ENCODE results near the gene CPNE4. TPM values are rescaled to one million over a fixed set of nuclear protein-coding genes. Genes with fewer than 3 reads are reported as not detected.

The CPNE4 gene
- total RNA-seq, 1 experiment from 2014 or later = 5.7 TPM

- H3K4me3 ChIP-seq (ENCODE audit: low read depth, low read length, poor library complexity, severe bottlenecking) = no peak overlapping the region
- no peaks in the 10 kb centered on the region for H3K9me3 ChIP-seq (ENCODE audit: low read depth, low read length, poor library complexity, severe bottlenecking)
- no TSS peak for BruUV-seq (replicated peaks)
- H3K36me3 ChIP-seq (ENCODE audit: insufficient read depth, low read length, poor library complexity, severe bottlenecking) = no peaks in the 10 kb centered on the region
- H3K27me3 ChIP-seq (replicated peaks; ENCODE audit: insufficient read depth, low read depth, low read length, poor library complexity) = no peaks in the 10 kb centered on the region
- no peak overlapping the region for H3K27ac ChIP-seq (ENCODE audit: low read depth, low read length, poor library complexity, severe bottlenecking)
- DNase-seq (ENCODE audit: low spot score) = peak; percentile 39
- POLR2A ChIA-PET (ENCODE audit: low non-redundant PET) = no interaction called here
- intact Hi-C loops (cut with micrococcal nuclease; ENCODE audit: unreplicated experiment) = no loop called here
- CTCF ChIA-PET = no interaction called here
- peaks cover 30% of the 10 kb centered on the region for H3K4me1 ChIP-seq (ENCODE audit: insufficient read depth, low read length, poor library complexity, severe bottlenecking)
- TF ChIP-seq CTCF (conservative IDR thresholded peaks at IDR 0.05; ENCODE audit: low read depth, low read length) (no peak), EZH2 (IDR thresholded peaks at IDR 0.05; ENCODE audit: borderline replicate concordance, low read depth, low read length, poor library complexity, severe bottlenecking) (no peak)
Measured at GRCh38 chr3:131840156-131840797, 194.5 kb downstream of the CPNE4 start.

- H3K4me3 ChIP-seq (ENCODE audit: low read depth, low read length, poor library complexity, severe bottlenecking) = no peak overlapping the region
- intact Hi-C loops (cut with micrococcal nuclease; ENCODE audit: unreplicated experiment) = no loop called here
- H3K4me1 ChIP-seq (ENCODE audit: insufficient read depth, low read length, poor library complexity, severe bottlenecking) = peaks cover 17% of the 10 kb centered on the region
- no peaks in the 10 kb centered on the region for H3K9me3 ChIP-seq (ENCODE audit: low read depth, low read length, poor library complexity, severe bottlenecking)
- ChIA-PET POLR2A (ENCODE audit: low non-redundant PET) (no interaction called here), CTCF (no interaction called here)
- no peak for TF ChIP-seq CTCF (conservative IDR thresholded peaks at IDR 0.05; ENCODE audit: low read depth, low read length)
- TF ChIP-seq EZH2 (IDR thresholded peaks at IDR 0.05; ENCODE audit: borderline replicate concordance, low read depth, low read length, poor library complexity, severe bottlenecking) = no peak
- DNase-seq (ENCODE audit: low spot score) = no peak
- H3K36me3 ChIP-seq (ENCODE audit: insufficient read depth, low read length, poor library complexity, severe bottlenecking) = no peaks in the 10 kb centered on the region
- H3K27me3 ChIP-seq (replicated peaks; ENCODE audit: insufficient read depth, low read depth, low read length, poor library complexity) = no peaks in the 10 kb centered on the region
- H3K27ac ChIP-seq (ENCODE audit: low read depth, low read length, poor library complexity, severe bottlenecking) = no peak overlapping the region
- no TSS peak for BruUV-seq (replicated peaks)
Measured at GRCh38 chr3:131835906-131836305, 198.9 kb downstream of the CPNE4 start.

- Histone ChIP-seq H3K4me3 (ENCODE audit: low read depth, low read length, poor library complexity, severe bottlenecking) (no peak overlapping the region), H3K36me3 (ENCODE audit: insufficient read depth, low read length, poor library complexity, severe bottlenecking) (no peaks in the 10 kb centered on the region), H3K27me3 (replicated peaks; ENCODE audit: insufficient read depth, low read depth, low read length, poor library complexity) (no peaks in the 10 kb centered on the region), H3K27ac (ENCODE audit: low read depth, low read length, poor library complexity, severe bottlenecking) (no peak overlapping the region), H3K4me1 (ENCODE audit: insufficient read depth, low read length, poor library complexity, severe bottlenecking) (peaks cover 4% of the 10 kb centered on the region), H3K9me3 (ENCODE audit: low read depth, low read length, poor library complexity, severe bottlenecking) (no peaks in the 10 kb centered on the region)
- ChIA-PET CTCF (no interaction called here), POLR2A (ENCODE audit: low non-redundant PET) (no interaction called here)
- no TSS peak for BruUV-seq (replicated peaks)
- TF ChIP-seq EZH2 (IDR thresholded peaks at IDR 0.05; ENCODE audit: borderline replicate concordance, low read depth, low read length, poor library complexity, severe bottlenecking) (no peak), CTCF (conservative IDR thresholded peaks at IDR 0.05; ENCODE audit: low read depth, low read length) (no peak)
- no peak for DNase-seq (ENCODE audit: low spot score)
- intact Hi-C loops (cut with micrococcal nuclease; ENCODE audit: unreplicated experiment) = no loop called here
Measured at GRCh38 chr3:131831608-131832007, 203.2 kb downstream of the CPNE4 start.

Measured in A673 (cell line).